A673 (cell line): Measurements from ENCODE around the gene VTI1A. TPM values are rescaled to one million over a fixed set of nuclear protein-coding genes. Genes with fewer than 3 reads are reported as not detected.

Experiments used
- BruUV-seq: library from RNA; stranded (reverse); fragments of 400-500 nt; replicated peaks from 2 replicates; lab custom pipeline; 2021; lab: Mats Ljungman, UMichigan
- CTCF ChIA-PET: fragments of 300-600 bp; sonication (Branson Sonifier 250); formaldehyde crosslinking; loops from one replicate; lab custom pipeline; 2022; ENCODE audit warnings: antibody characterized with exemption; lab: Charles Lee
- POLR2A ChIA-PET: fragments of 300-600 bp; sonication (Branson Sonifier 250); formaldehyde crosslinking; loops from one replicate; lab custom pipeline; 2022; ENCODE audit warnings: antibody characterized with exemption; ENCODE audit not compliant: low non-redundant PET; lab: Charles Lee
- DNase-seq: peaks from one replicate; pipeline ENCODE4 v3.0.0-alpha.2; 2015; ENCODE audit warnings: low spot score
- H3K27ac ChIP-seq: fragments of 200-600 bp; sonication (generic); 2 replicates; pipeline ENCODE4 v1.5.1; 2016; ENCODE audit warnings: mixed run types, low read depth, mild to moderate bottlenecking, mixed read lengths, antibody characterized with exemption, low read length; ENCODE audit not compliant: poor library complexity, severe bottlenecking
- H3K27me3 ChIP-seq: fragments of 200-600 bp; sonication (generic); replicated peaks from 2 replicates; pipeline ENCODE4 v1.6.1; 2017; ENCODE audit warnings: mixed run types, low read depth, mild to moderate bottlenecking, mixed read lengths, antibody characterized with exemption, low read length; ENCODE audit not compliant: insufficient read depth, poor library complexity
- H3K36me3 ChIP-seq: fragments of 200-600 bp; sonication (generic); 2 replicates; pipeline ENCODE4 v1.6.1; 2016; ENCODE audit warnings: mixed run types, mild to moderate bottlenecking, mixed read lengths, antibody characterized with exemption, low read length; ENCODE audit not compliant: insufficient read depth, poor library complexity, severe bottlenecking
- H3K4me1 ChIP-seq: fragments of 200-600 bp; sonication (generic); 2 replicates; pipeline ENCODE4 v1.6.1; 2017; ENCODE audit warnings: mixed run types, mild to moderate bottlenecking, mixed read lengths, antibody characterized with exemption, low read length; ENCODE audit not compliant: insufficient read depth, poor library complexity, severe bottlenecking
- H3K4me3 ChIP-seq: fragments of 200-600 bp; sonication (generic); 2 replicates; pipeline ENCODE4 v1.5.1; 2016; ENCODE audit warnings: low read depth, mixed run types, mild to moderate bottlenecking, mixed read lengths, low read length; ENCODE audit not compliant: poor library complexity, severe bottlenecking
- H3K9me3 ChIP-seq: fragments of 200-600 bp; sonication (generic); 2 replicates; pipeline ENCODE4 v1.6.1; 2016; ENCODE audit warnings: mixed run types, low read depth, mild to moderate bottlenecking, mixed read lengths, antibody characterized with exemption, low read length; ENCODE audit not compliant: poor library complexity, severe bottlenecking
- CTCF ChIP-seq: fragments of 300-800, 200-600 bp; sonication (generic); conservative IDR thresholded peaks from 2 replicates; pipeline ENCODE4 v1.5.1; 2017; ENCODE audit warnings: low read depth, mild to moderate bottlenecking, antibody characterized with exemption, low read length, moderate library complexity, mixed read lengths
- EZH2 ChIP-seq: fragments of 200-600 bp; sonication (generic); IDR thresholded peaks from 2 replicates; pipeline ENCODE4 v1.6.1; 2017; ENCODE audit warnings: borderline replicate concordance, low read depth, mild to moderate bottlenecking, mixed read lengths, antibody characterized with exemption, low read length; ENCODE audit not compliant: poor library complexity, severe bottlenecking
- intact Hi-C: fragments of 100-400 bp; cut with micrococcal nuclease; formaldehyde crosslinking; loops from one replicate; pipeline ENCODE4 v1.10.0; 2022; ENCODE audit not compliant: unreplicated experiment
- total RNA-seq: library from RNA; stranded (reverse); gene quantifications from 2 replicates; pipeline ENCODE4 v1.2.3, GENCODE V29; 2021

VTI1A gene
- total RNA-seq, 1 experiment from 2014 or later, result 38.7 TPM

- H3K27ac ChIP-seq, result no peak overlapping the region
- CTCF ChIA-PET, result no interaction called here
Measured at GRCh38 chr10:112790030-112790429, 343.0 kb downstream of the VTI1A start.

GRCh38 chr10:112790921-112791320, 343.9 kb downstream of the VTI1A start:
- TF ChIP-seq EZH2, result no peak
- no peak for TF ChIP-seq CTCF
- Histone ChIP-seq H3K27ac (no peak overlapping the region), H3K36me3 (no peaks in the 10 kb centered on the region), H3K9me3 (no peaks in the 10 kb centered on the region), H3K27me3 (no peaks in the 10 kb centered on the region), H3K4me1 (peaks cover 16% of the 10 kb centered on the region), H3K4me3 (no peak overlapping the region)
- BruUV-seq, result no TSS peak
- DNase-seq, result no peak
- intact Hi-C loops, result no loop called here
- CTCF ChIA-PET, result no interaction called here
- POLR2A ChIA-PET, result no interaction called here

More at GRCh38 chr10:112790030-112790429, 343.0 kb downstream of the VTI1A start:
- H3K27me3 ChIP-seq, result no peaks in the 10 kb centered on the region
- no peak overlapping the region for H3K4me3 ChIP-seq
- TF ChIP-seq CTCF, result no peak
- intact Hi-C loops, result no loop called here
- peaks cover 16% of the 10 kb centered on the region for H3K4me1 ChIP-seq
- BruUV-seq, result no TSS peak
- H3K9me3 ChIP-seq, result no peaks in the 10 kb centered on the region
- no peaks in the 10 kb centered on the region for H3K36me3 ChIP-seq
- POLR2A ChIA-PET, result no interaction called here
- DNase-seq, result no peak

- no peaks in the 10 kb centered on the region for H3K36me3 ChIP-seq
- ChIA-PET POLR2A (no interaction called here), CTCF (no interaction called here)
- no peaks in the 10 kb centered on the region for H3K9me3 ChIP-seq
- H3K4me1 ChIP-seq, result peaks cover 16% of the 10 kb centered on the region
- BruUV-seq, result no TSS peak
- TF ChIP-seq CTCF, result no peak
- no peak for TF ChIP-seq EZH2
- DNase-seq, result no peak
- H3K27me3 ChIP-seq, result no peaks in the 10 kb centered on the region
- no peak overlapping the region for H3K4me3 ChIP-seq
- no peak overlapping the region for H3K27ac ChIP-seq
- intact Hi-C loops, result no loop called here
Measured at GRCh38 chr10:112791447-112791846, 344.4 kb downstream of the VTI1A start.
